Stimulated activated CD4-positive, alpha-beta T cell treated with anti-CD3 and anti-CD28 coated beads, TNF-alpha, amount 100 ng/mL, for 1 hour (primary cell): Measurements from ENCODE around the gene ESPL1.

Experiments
- DNase-seq, 3 donors: peaks; one replicate each; pipeline ENCODE4 v3.0.0-alpha.2; 2020; ENCODE audit warnings: low read depth in 3 of 3, low spot score in 1 of 3

The ESPL1 gene

DNA sequence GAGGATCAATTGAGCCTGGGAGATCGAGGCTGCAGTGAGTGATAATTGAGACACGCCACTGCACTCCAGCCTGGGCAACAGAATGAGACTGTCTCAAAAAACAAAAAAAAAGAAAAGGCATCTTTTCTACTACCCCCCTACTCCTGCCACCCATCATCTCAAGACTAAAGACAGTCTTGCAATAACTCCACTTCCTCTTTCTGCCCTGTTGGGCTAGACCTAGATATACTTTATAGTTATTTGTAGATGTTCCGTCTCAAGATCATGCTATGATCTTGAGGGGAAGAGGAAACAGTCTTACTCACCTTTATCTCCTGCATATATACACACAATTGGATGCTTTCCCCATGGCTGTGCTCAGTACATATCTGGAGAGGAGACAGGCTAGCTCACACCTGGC, 12.1 kb upstream of the ESPL1 start:
- DNase-seq = no peak

GRCh38 chr12:53258541-53259539, 9.3 kb upstream of the ESPL1 start:
- DNase-seq = no peak

- no peak for DNase-seq
Observed at GRCh38 chr12:53259891-53260290, 8.2 kb upstream of the ESPL1 start.

- DNase-seq = no peak
Observed at GRCh38 chr12:53265783-53266182, 2.3 kb upstream of the ESPL1 start.

DNA sequence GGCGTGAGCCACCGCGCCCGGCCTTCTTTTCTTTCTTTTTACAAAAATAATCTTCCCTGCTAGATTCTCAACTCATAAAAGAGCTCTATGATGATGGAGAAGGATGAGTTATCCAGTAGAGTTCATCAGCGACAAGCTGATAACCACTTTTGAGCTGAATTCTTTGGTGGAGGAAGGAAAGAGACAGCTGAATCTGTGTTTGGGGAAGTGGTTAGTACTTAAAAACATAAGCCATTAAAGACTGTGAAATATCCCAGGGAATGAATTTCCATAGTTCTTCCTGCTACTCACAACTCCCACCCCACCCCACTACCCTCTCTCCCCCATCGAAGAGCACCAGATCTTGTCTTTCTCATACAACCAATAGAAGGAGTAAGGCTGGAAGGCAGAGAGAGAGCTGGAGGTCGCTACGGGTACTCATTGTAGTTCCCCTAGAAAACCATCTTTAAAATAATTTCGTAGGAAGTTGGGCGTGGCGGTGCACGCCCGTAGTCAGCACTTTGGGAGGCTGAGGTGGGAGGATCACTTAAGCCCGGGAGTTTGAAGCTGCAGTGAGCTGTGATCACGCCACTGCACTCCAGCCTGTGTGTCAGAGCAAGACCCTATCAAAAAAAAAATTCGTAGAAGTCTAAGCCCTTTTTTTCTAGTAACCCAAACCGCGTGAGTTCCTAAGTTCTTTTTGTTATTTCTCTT, 647 bp upstream of the ESPL1 start:
- no peak for DNase-seq

DNA sequence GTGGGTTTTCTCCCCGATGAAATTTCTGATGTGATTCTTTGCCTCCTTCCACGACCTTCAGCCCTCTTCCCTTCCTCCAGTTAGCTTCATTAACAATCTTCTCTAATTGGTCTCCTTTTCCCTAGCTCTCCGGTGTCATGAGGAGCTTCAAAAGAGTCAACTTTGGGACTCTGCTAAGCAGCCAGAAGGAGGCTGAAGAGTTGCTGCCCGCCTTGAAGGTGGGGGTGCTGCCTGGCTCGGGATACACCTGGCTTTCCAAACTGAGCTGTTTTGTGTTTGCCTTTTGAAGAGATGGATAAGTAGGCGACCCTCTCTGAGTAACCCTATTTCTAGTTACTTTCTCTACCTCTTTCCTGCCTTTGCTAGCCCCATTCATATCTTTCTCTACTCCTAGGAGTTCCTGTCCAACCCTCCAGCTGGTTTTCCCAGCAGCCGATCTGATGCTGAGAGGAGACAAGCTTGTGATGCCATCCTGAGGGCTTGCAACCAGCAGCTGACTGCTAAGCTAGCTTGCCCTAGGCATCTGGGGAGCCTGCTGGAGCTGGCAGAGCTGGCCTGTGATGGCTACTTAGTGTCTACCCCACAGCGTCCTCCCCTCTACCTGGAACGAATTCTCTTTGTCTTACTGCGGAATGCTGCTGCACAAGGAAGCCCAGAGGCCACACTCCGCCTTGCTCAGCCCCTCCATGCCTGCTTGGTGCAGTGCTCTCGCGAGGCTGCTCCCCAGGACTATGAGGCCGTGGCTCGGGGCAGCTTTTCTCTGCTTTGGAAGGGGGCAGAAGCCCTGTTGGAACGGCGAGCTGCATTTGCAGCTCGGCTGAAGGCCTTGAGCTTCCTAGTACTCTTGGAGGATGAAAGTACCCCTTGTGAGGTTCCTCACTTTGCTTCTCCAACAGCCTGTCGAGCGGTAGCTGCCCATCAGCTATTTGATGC, 797 bp downstream of the ESPL1 start:
- no peak for DNase-seq

- no peak for DNase-seq
Observed at GRCh38 chr12:53274445-53274844, 6.3 kb downstream of the ESPL1 start.

GRCh38 chr12:53276511-53276910, 8.4 kb downstream of the ESPL1 start:
- no peak for DNase-seq

DNA sequence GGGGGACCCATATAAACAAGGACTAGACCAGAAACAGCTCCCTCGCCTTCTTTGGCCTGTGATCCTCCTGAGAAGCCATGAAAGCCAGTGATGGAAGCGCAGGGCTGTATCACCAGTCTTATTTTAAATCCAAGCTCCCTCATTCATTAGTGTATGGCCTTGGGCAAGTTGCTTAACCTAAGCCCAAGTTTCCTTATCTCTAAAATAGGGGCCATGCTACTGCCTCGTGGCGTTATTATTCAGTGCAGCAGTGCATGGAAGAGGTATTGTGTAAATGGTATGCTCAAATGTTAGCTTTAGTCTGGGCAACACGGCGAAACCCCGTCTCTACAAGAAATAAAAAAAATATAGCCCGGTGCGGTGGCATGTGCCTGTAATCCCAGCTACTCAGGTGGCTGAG, 9.9 kb downstream of the ESPL1 start:
- no peak for DNase-seq

- DNase-seq = no peak
Observed at GRCh38 chr12:53279283-53279869, 11.3 kb downstream of the ESPL1 start.

GRCh38 chr12:53279888-53280498, 11.9 kb downstream of the ESPL1 start:
- DNase-seq = no peak

GRCh38 chr12:53286448-53286847, 18.3 kb downstream of the ESPL1 start:
- DNase-seq = no peak

GRCh38 chr12:53287741-53288216, 19.7 kb downstream of the ESPL1 start:
- peak; percentile 40 to 56 (median 54) for DNase-seq

DNA sequence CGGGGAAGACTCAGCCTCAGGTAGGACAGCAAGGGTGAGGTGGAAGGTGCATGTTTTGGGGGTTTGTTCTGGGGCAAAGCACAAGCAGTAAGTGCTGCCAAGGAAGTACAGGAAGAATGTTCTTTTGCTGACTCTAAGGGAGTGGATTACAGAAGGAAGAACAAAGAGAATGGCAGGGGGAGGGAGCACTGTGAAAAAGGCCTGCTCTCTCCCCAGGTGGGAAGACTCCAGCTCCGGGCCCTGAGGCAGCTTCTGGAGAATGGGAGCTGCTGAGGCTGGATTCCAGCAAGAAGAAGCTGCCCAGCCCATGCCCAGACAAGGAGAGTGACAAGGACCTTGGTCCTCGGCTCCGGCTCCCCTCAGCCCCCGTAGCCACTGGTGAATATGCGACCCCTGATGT, 20.2 kb downstream of the ESPL1 start:
- no peak for DNase-seq

DNA sequence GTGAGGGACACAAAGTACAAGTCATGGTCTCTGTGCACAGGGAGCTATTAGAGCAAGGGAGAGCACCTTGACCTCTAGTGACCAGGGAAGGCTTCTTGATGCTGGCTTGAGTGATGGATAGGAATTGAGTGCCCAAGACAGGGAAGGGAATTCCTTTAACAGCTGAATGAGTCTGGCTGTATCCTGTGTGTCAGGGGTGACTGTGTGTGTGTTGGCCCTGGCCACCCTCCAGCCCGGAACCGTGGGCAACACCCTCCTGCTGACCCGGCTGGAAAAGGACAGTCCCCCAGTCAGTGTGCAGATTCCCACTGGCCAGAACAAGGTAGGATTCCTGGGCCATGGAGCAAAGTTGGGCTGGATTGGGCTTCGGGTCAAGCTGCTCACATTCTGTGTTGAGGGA, 21.8 kb downstream of the ESPL1 start:
- DNase-seq = no peak

GRCh38 chr12:53290661-53291060, 22.6 kb downstream of the ESPL1 start:
- no peak for DNase-seq

- no peak for DNase-seq
Observed at GRCh38 chr12:53292426-53292825, 24.3 kb downstream of the ESPL1 start.

GRCh38 chr12:53295070-53295890, 27.2 kb downstream of the ESPL1 start, which contains the start of gene PFDN5:
TSS of gene PFDN5 (plus strand) at chr12:53295542. CDS start at chr12:53295568, 26 bp downstream.
- DNase-seq = peak; percentile 69 to 76 (median 74)

DNA sequence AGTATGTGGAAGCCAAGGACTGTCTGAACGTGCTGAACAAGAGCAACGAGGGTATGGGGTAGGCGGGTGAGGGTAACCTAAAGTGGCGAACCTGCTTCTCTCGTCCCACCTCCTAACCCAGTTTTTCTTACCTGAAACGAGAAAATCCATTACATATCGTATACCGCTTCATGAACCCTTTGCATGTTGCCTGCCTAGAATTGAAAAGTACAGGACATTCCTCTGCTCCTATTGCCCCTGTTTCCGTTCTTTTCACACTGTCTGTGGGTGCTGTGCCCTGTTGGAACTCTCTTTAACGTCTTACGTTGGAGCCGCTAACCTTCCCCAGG, 27.8 kb downstream of the ESPL1 start:
- no peak for DNase-seq
